Lower leg skin (tissue), 3 donors: ENCODE data around the gene ZNF710.

Source experiments
- CTCF ChIP-seq, 3 donors: fragments of 450-650 bp; IDR thresholded peaks; one replicate each; pipeline ENCODE4 v1.5.1; 2016; ENCODE audit warnings: antibody characterized with exemption in 3 of 3, mild to moderate bottlenecking in 3 of 3, moderate library complexity in 2 of 3
- POLR2A ChIP-seq, 2 donors: fragments of 450-650 bp; IDR thresholded peaks; one replicate each; pipeline ENCODE4 v1.6.1; 2016 to 2017; ENCODE audit warnings: antibody characterized with exemption in 2 of 2, mild to moderate bottlenecking in 1 of 2, moderate library complexity in 1 of 2

- TF ChIP-seq CTCF (IDR thresholded peaks at IDR 0.05) (no peak), POLR2A (IDR thresholded peaks at IDR 0.05) (no peak)
These were observed 7.8 kb upstream of the ZNF710 start for GRCh38 chr15:89993349-89993748.
